H1 (cell line): ENCODE measurements around the gene MEDAG. TPM values are rescaled to one million over a fixed set of nuclear protein-coding genes. Genes with fewer than 3 reads are reported as not detected.

Experiments used
- EP300 ChIP-seq, 2 experiments: IDR thresholded peaks; 1 replicate in 1 of 2; 2 replicates in 1 of 2; pipeline ENCODE4 v1.6.1; 2011 to 2012; ENCODE audit warnings: low read depth in 2 of 2, low read length in 2 of 2, mild to moderate bottlenecking in 2 of 2, borderline replicate concordance in 1 of 2, inconsistent platforms in 1 of 2, moderate library complexity in 1 of 2
- KDM1A ChIP-seq: fragments of 200-600, 300-600 bp; sonication (generic); IDR thresholded peaks from 2 replicates; pipeline ENCODE4 v1.7.1; 2016; ENCODE audit warnings: mild to moderate bottlenecking, low read length, borderline replicate concordance
- RBBP5 ChIP-seq: IDR thresholded peaks from 2 replicates; pipeline ENCODE4 v1.7.1; 2012; ENCODE audit warnings: low read depth, mild to moderate bottlenecking, inconsistent platforms, low read length, moderate library complexity, borderline replicate concordance
- TEAD4 ChIP-seq: IDR thresholded peaks from 2 replicates; pipeline ENCODE4 v1.6.1; 2012; ENCODE audit warnings: low read depth, low read length, inconsistent platforms, mixed read lengths
- polyA plus RNA-seq, 7 experiments: library from polyadenylated mRNA; depleted of rRNA in 3 of 7; stranded (reverse) in 5 of 7; unstranded in 2 of 7; fragments of >200 nt in 5 of 7; fragments of 200-250 nt in 2 of 7; gene quantifications; 1 replicate in 5 of 7; 2 replicates in 1 of 7; 4 replicates in 1 of 7; pipeline versions ENCODE4 v1.2.1 to v1.2.3, GENCODE V29; 2011 to 2013; ENCODE audit warnings: missing spikeins in 2 of 7, mixed read lengths in 2 of 7
- total RNA-seq: library from RNA; stranded (reverse); fragmentation: NEBNext Ultra II Directional; extraction: Animal tissue kit (Norgen Biotek cat#: 25700); gene quantifications from 2 replicates; pipeline ENCODE4 v1.2.1, GENCODE V29; 2021

The MEDAG gene
- total and polyA plus RNA-seq, 2 of the 8 experiments (the other 6 are each of a cell fraction or from before 2014, with no cell fraction given): 2.1 to 3.1 TPM

DNA sequence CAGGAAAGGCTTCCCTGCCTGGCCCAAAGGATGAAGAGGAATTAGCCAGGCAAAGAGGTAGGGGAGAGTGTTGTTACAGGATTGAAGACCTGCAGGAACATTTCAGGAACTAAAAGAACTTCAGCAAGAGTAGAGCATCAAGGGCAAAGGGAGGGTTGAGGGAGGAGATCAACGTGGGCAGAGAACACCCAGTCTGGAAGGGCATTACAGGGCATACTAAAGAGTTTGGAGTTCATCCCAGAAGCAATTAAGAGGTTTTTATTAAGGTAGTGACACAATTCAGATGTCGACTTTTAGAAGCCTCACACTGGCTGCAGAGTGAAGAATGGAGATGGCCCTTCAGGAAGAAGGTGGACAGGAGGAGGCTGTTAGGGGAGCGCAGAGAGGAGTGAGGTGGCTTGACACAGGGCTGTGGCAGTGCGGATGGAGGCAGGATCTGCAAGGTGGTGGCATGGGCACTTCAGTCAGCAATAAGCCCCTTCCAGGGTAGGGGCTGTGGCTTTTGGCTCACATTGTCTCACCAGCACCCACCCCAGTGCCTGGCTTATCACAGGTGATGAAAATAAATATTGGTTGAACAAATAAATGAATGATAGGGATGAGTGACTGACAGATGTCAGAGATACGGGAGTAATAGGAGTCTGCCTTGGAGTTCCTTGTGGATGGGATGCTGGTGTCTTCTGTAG is 51.3 kb downstream of the MEDAG start (continued):
- no peak for TF ChIP-seq EP300 (IDR thresholded peaks at IDR 0.05; ENCODE audit: borderline replicate concordance in 1 of 2, low read depth in 2 of 2, low read length in 2 of 2)
- TF ChIP-seq TEAD4: no peak
- no peak for TF ChIP-seq KDM1A
- TF ChIP-seq RBBP5: no peak
